ENCODE measurements around the gene TM9SF1. TPM values are rescaled to one million over a fixed set of nuclear protein-coding genes. Genes with fewer than 3 reads are reported as not detected.

Gene TM9SF1
- total and polyA plus RNA-seq, 2 of the 13 experiments (the other 11 are each of a cell fraction or from before 2014, with no cell fraction given): 83.2 to 110 TPM

- TF ChIP-seq ATF5 (CRISPR knock-in tag; IDR thresholded peaks at IDR 0.05; ENCODE audit: low read depth) (no peak), ZNF768 (CRISPR knock-in tag; IDR thresholded peaks at IDR 0.05) (peak; percentile 16; the same call in 1 of the 2 replicates), NFIB (CRISPR knock-in tag; IDR thresholded peaks at IDR 0.05; ENCODE audit: borderline replicate concordance) (no peak), RAD21 (CRISPR knock-in tag; IDR thresholded peaks at IDR 0.05) (no peak), FLYWCH1 (CRISPR knock-in tag; IDR thresholded peaks at IDR 0.05) (no peak), ZNF776 (CRISPR knock-in tag; IDR thresholded peaks at IDR 0.05) (0 out of 2 replicates have a peak, but pooled peaks have one; percentile 31), RAD51 (IDR thresholded peaks at IDR 0.05; ENCODE audit: borderline replicate concordance) (no peak), ZNF431 (CRISPR knock-in tag; IDR thresholded peaks at IDR 0.05; ENCODE audit: borderline replicate concordance, low read depth) (0 out of 2 replicates have a peak, but pooled peaks have one; percentile 28), POLR2G (IDR thresholded peaks at IDR 0.05; ENCODE audit: low read depth, low read length) (peak; percentile 22; the same call in 1 of the 2 replicates), PAXIP1 (CRISPR knock-in tag; conservative IDR thresholded peaks at IDR 0.05) (no peak), RBAK (CRISPR knock-in tag; IDR thresholded peaks at IDR 0.05) (no peak), ZC3H4 (CRISPR knock-in tag; IDR thresholded peaks at IDR 0.05; ENCODE audit: borderline replicate concordance) (no peak), ZNF333 (CRISPR knock-in tag; IDR thresholded peaks at IDR 0.05; ENCODE audit: borderline replicate concordance) (peak; percentile 59; the same call in 1 of the 2 replicates), ZNF451 (CRISPR knock-in tag; IDR thresholded peaks at IDR 0.05) (no peak), FOXO4 (CRISPR knock-in tag; conservative IDR thresholded peaks at IDR 0.05) (0 out of 2 replicates have a peak, but pooled peaks have one; percentile 82), MAZ (IDR thresholded peaks at IDR 0.05; ENCODE audit: borderline replicate concordance, low read depth, low read length) (no peak), MAZ (CRISPR knock-in tag; IDR thresholded peaks at IDR 0.05; ENCODE audit: low read depth) (no peak), MIXL1 (CRISPR knock-in tag; IDR thresholded peaks at IDR 0.05) (no peak), PHF21A (CRISPR knock-in tag; IDR thresholded peaks at IDR 0.05) (no peak), ZNF749 (CRISPR knock-in tag; IDR thresholded peaks at IDR 0.05; ENCODE audit: borderline replicate concordance) (no peak), ZNF816 (CRISPR knock-in tag; IDR thresholded peaks at IDR 0.05; ENCODE audit: borderline replicate concordance) (no peak), ZBTB25 (CRISPR knock-in tag; IDR thresholded peaks at IDR 0.05) (no peak)
These were observed 35.3 kb downstream of the TM9SF1 start (continued) for GRCh38 chr14:24159777-24160498.
